Motor neuron (in vitro differentiated cells): Measurements from ENCODE around the gene ZSWIM1. TPM values are rescaled to one million over a fixed set of nuclear protein-coding genes. Genes with fewer than 3 reads are reported as not detected.

Experiments
- ATAC-seq, 8 experiments: fragments of 200-7000 bp; cut with Tn5 transposase; replicated peaks in 6 of 8; 2 replicates each; pipeline ENCODE4 v1.8.0; 2021; ENCODE audit warnings: mild to moderate bottlenecking in 8 of 8, moderate library complexity in 8 of 8
- H3K27ac ChIP-seq, 2 donors: fragments of 250-450 bp; sonication (Bioruptor Pico); 2 replicates each; pipeline ENCODE4 v1.9.0; 2021; ENCODE audit warnings: antibody characterized with exemption in 2 of 2, mild to moderate bottlenecking in 2 of 2, moderate library complexity in 1 of 2
- H3K4me1 ChIP-seq, 2 donors: fragments of 250-450 bp; sonication (Bioruptor Pico); replicated peaks in 1 of 2; 2 replicates each; pipeline ENCODE4 v1.6.1; 2021; ENCODE audit warnings: antibody characterized with exemption in 2 of 2, mild to moderate bottlenecking in 2 of 2, moderate library complexity in 1 of 2
- H3K4me3 ChIP-seq, 5 donors: fragments of 250-450 bp; sonication (Bioruptor Pico); 2 replicates each; pipeline ENCODE4 v1.9.0; 2021; ENCODE audit warnings: antibody characterized with exemption in 5 of 5, mild to moderate bottlenecking in 5 of 5, moderate library complexity in 4 of 5
- WGBS, 10 experiments: fragments of 450-650 bp; shearing (Covaris generic); methylation state at CpG; one replicate each; pipeline ENCODE4 v1.0.0; 2022; 5-methylcytosine and 5-hydroxymethylcytosine counted together
- in situ Hi-C, 9 experiments: fragments of 400-800 bp; cut with MboI; loops; one replicate each; pipeline ENCODE4 v1.15.0; 2021; ENCODE audit warnings: low sequenced_read_pairs in 9 of 9, low pct_unique_long_range_greater_than_20kb in 2 of 9; ENCODE audit not compliant: unreplicated experiment in 9 of 9
- total RNA-seq, 8 experiments: library from RNA; unstranded; fragments of 300-600 nt; gene quantifications; 2 replicates each; pipeline versions ENCODE4 v1.2.3 to v1.2.4, GENCODE V29; 2022

ZSWIM1 gene
- total RNA-seq, 8 experiments from 2014 or later, result 6.6 to 12.3 (median 8.9) TPM

DNA sequence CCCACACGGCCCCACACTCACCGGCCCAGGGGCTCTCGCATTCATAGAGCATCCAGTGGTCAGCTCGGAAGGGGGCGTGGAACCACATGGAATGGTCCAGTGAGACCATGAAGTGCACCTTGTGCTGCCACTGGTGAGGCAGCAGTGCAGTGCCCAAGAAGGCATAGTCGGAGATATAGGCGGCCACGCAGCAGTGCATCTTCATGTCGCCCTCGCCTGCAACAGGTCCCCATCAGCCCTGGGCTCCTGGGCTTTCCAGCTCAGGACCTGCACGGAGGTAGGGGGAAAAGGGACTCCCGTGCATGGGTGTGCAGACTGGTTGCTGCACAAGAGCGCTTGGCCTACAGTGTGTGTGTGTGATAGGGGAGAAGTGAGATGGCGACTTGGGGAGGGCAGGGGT is 37.5 kb upstream of the ZSWIM1 start:
- in situ Hi-C loops, result no loop called here
- Histone ChIP-seq H3K27ac (no peak overlapping the region), H3K4me1 (no peaks in the 10 kb centered on the region), H3K4me3 (no peak overlapping the region)
- whole genome bisulfite sequencing, 10 experiments, result 80 to 96% (median 92%) methylated on average over 2 to 13 of the region's 14 CpGs; no CpG with 5 or more reads in 5 of the 10 experiments
- ATAC-seq, result peak in 1 of 8 experiments; percentile 27

DNA sequence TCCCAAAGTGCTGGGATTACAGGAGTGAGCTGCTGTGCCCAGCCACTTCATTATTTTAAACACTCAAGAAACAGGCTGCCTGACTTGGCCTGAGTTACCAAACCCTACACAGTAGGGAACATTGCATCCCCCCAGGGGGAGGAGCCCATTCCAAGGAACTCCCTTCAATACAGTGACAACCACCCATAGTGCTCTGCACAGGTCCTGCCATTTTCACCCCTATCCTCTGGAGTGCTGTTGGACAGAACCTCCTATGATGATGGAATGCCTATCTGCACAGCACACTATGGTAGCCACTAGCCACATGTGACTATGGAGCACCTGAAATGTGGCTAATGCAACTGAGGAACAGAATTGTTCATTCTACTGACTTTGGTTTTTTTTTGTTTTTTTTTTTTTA is 35.6 kb upstream of the ZSWIM1 start:
- ATAC-seq, result peak in 2 of 8 experiments; percentile 26 to 48
- no peaks in the 10 kb centered on the region for H3K4me1 ChIP-seq
- in situ Hi-C loops, result no loop called here
- H3K27ac ChIP-seq, result no peak overlapping the region
- H3K4me3 ChIP-seq, result no peak overlapping the region

DNA sequence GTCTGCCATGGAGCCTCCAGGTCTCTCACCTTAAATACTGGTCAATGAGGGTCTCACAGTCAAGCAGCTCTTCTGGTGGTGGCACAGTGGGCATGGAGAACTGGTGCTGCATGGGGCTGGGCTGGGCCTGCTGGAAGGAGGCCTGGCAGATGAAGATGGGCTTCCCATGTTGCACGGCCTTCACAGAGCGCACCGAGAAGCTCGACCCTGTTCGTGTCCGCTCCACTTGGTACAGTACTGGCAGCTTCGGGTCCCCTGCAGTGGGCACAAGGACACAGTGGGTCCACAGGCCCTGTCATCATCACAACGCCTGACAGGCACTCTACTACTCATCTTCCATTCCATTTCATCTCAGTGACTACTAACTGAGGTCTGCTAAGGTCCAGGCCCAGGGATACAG is 32.6 kb upstream of the ZSWIM1 start:
- no peak overlapping the region for H3K4me3 ChIP-seq
- no peaks in the 10 kb centered on the region for H3K4me1 ChIP-seq
- in situ Hi-C loops, result no loop called here
- no peak overlapping the region for H3K27ac ChIP-seq
- no peak for ATAC-seq
- 67 to 100% (median 98%) methylated on average over 2 to 5 of the region's 8 CpGs; no CpG with 5 or more reads in 6 of the 10 experiments for WGBS, 10 experiments

- 70 to 100% (median 91%) methylated on average over 1 to 7 of the region's 8 CpGs; no CpG with 5 or more reads in 1 of the 10 experiments for WGBS, 10 experiments
- H3K4me3 ChIP-seq, result no peak overlapping the region
- ATAC-seq, result peak in 2 of 8 experiments; percentile 29 to 41
- in situ Hi-C loops, result no loop called here
- H3K27ac ChIP-seq, result no peak overlapping the region
- no peaks in the 10 kb centered on the region for H3K4me1 ChIP-seq
Measured at GRCh38 chr20:45848969-45849582, 32.0 kb upstream of the ZSWIM1 start.

- no peak overlapping the region for H3K27ac ChIP-seq
- no peak for ATAC-seq
Measured at GRCh38 chr20:45850238-45850637, 30.8 kb upstream of the ZSWIM1 start.

GRCh38 chr20:45850926-45851325 is 30.1 kb upstream of the ZSWIM1 start:
- ATAC-seq, result no peak
- WGBS, 10 experiments, result 80 to 100% (median 100%) methylated on average over 1 of the region's 1 CpG; no CpG with 5 or more reads in 7 of the 10 experiments

More at GRCh38 chr20:45850238-45850637, 30.8 kb upstream of the ZSWIM1 start:
- 75 to 100% (median 100%) methylated on average over 1 to 2 of the region's 2 CpGs; no CpG with 5 or more reads in 4 of the 10 experiments for WGBS, 10 experiments
- H3K4me1 ChIP-seq, result no peaks in the 10 kb centered on the region
- H3K4me3 ChIP-seq, result no peak overlapping the region
- in situ Hi-C loops, result no loop called here

DNA sequence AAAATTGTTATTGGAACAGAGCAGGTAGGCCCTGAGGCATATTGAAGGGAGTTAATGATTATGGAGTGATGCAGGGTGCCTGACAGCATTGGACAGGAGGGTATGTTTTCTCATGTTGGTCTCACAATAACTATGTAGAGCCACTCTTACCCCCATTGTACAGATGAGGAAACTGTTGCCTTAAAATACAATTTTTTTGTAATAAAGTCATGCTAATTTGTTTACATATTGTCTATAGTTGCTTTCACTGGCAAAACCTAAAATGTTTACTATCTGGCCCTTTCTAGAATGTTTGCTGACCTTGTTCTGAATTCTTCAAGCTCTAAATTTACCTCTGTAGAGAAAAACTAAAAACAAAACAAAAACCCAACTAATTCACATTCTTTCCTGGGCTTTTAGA is 29.5 kb upstream of the ZSWIM1 start:
- no peak for ATAC-seq
- Histone ChIP-seq H3K4me1 (peaks cover 7 to 9% of the 10 kb centered on the region in 2 donors), H3K4me3 (no peak overlapping the region), H3K27ac (no peak overlapping the region)
- in situ Hi-C loops, result no loop called here

More at GRCh38 chr20:45850926-45851325, 30.1 kb upstream of the ZSWIM1 start:
- in situ Hi-C loops, result no loop called here
- H3K4me3 ChIP-seq, result no peak overlapping the region
- peaks cover 3 to 4% of the 10 kb centered on the region in 2 donors for H3K4me1 ChIP-seq
- H3K27ac ChIP-seq, result no peak overlapping the region

DNA sequence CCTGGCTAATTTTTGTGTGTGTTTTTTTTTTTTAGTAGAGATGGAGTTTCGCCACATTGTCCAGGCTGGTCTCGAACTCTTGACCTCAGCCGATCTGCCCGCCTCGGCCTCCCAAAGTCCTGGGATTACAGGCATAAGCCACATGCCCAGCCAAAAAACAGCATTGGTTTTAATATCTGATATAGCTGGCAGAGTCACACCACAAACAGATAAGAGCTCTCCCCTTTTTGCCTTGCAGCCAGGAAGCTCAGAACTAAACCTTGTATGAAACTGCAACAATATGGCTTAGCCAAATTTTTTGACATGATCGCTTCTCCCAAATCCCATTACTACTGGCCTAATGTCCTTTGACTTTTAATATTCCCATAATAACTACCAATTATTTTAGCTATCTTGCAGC is 28.7 kb upstream of the ZSWIM1 start:
- WGBS, 10 experiments, result 86 to 100% (median 98%) methylated on average over 1 to 6 of the region's 6 CpGs; no CpG with 5 or more reads in 4 of the 10 experiments
- no peak for ATAC-seq
- Histone ChIP-seq H3K4me3 (no peak overlapping the region), H3K4me1 (peaks cover 7 to 10% of the 10 kb centered on the region in 2 donors), H3K27ac (no peak overlapping the region)
- in situ Hi-C loops, result no loop called here

DNA sequence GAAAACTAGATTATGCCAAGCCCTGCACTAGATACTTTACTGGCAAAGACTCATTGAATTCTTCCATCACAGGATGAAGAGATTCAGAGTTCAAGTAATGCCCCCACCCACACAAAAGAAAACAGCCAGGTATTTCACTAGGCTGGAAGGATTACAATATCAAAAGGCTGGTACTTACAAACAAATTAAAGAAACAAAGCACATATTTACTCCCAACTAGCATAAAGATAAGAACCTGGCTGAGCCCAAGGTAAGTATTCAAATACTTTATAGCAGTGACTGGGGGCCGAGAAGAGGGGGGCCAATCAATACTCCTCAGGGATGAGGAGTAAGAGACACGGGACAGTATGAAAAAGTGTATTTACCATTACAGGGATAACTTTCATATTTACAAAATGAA is 27.5 kb upstream of the ZSWIM1 start:
- Histone ChIP-seq H3K4me3 (no peak overlapping the region), H3K4me1 (peaks cover 13 to 15% of the 10 kb centered on the region in 2 donors), H3K27ac (no peak overlapping the region)
- in situ Hi-C loops, result no loop called here
- WGBS, 10 experiments, result 20 to 89% (median 50%) methylated on average over 1 to 2 of the region's 2 CpGs; no CpG with 5 or more reads in 2 of the 10 experiments
- no peak for ATAC-seq

DNA sequence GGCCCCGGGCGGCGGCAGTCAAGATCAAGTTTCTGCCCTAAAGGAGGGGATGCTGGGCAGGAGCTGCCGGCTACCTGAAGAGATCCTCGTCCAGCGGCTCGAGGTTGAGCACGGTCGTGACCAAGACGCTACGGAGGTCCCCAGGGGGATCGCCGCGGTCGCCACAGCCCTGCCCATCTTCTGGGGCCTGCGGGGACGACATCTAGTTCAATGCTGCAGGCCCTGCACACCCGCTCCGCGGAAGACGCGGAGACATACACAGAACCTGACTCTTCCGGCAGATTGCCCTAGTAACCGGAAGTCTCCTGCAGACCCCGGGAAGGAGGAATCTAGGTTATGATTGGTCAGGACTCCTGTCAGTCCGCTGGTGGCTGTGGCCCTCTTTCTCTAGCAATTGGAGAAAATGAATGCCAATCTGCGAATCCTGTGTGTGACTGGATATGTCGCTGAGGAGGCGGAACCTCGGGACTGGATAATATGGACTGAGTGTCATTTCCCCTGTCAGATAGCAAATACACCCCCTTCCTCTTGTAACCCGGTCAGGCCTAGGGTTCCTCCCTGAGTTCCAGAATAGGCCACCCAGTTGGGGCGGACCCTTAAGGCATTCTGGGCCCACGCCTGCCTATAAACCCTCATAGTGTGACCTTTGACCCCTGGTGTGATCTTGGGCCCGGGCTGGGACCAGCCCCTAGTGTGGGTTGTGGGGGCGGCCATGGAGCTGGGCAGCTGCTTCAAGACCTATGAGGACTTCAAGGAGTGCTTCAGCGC is 23.7 kb upstream of the ZSWIM1 start, which contains the start of the genes ACOT8 and ZSWIM3:
ACOT8 (minus strand) TSS at position 279 of the 768 bp plus-strand sequence; CDS start at position 202, 77 bp downstream.
ZSWIM3 (plus strand) TSS at position 501 of the 768 bp plus-strand sequence; CDS start at position 713, 212 bp downstream.
- peak; percentile 96 to 99 (median 98) for ATAC-seq
- in situ Hi-C loops, result no loop called here

GRCh38 chr20:45857882-45858216 is 23.2 kb upstream of the ZSWIM1 start:
- in situ Hi-C loops, result no loop called here
- ATAC-seq, result peak in 3 of 8 experiments; percentile 8 to 13 (median 9)
- Histone ChIP-seq H3K27ac (peak overlapping the region; percentile 82 to 86), H3K4me3 (peak overlapping the region; percentile 75 to 86 (median 82)), H3K4me1 (peaks cover 16 to 26% of the 10 kb centered on the region in 2 donors)
- WGBS, 10 experiments, result 20 to 43% methylated on average over 1 of the region's 13 CpGs; no CpG with 5 or more reads in 8 of the 10 experiments

More for the DNA sequence above, 23.7 kb upstream of the ZSWIM1 start, which contains the start of the genes ACOT8 and ZSWIM3:
- 0 to 4% (median 0%) methylated on average over 2 to 10 of the region's 36 CpGs; no CpG with 5 or more reads in 3 of the 10 experiments for WGBS, 10 experiments
- peak within 1 kb of the TSS; percentile 75 to 86 (median 82) for H3K4me3 ChIP-seq
- H3K4me1 ChIP-seq, result peaks cover 16 to 26% of the 10 kb centered on the region in 2 donors
- H3K27ac ChIP-seq, result peak within 1 kb of the TSS; percentile 82 to 88

DNA sequence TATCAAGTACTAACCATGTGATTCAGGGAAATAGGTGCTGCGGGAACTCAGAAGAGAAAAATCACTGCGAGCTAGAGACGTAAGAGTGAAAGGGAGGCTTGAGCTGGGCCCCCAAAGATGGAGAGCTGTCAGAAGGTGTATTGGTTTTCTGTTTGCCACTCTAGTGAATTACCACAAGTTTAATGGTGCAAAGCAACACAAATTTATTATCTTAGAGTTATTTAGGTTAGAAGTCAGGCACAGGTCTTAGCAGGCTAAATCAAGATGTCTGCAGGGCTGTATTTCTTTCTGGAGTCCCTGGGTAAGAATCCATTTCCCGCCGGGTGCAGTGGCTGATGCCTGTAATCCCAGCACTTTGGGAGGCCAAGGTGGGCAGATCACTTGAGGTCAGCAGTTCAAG is 21.1 kb upstream of the ZSWIM1 start:
- no peak overlapping the region for H3K27ac ChIP-seq
- H3K4me1 ChIP-seq, result peaks cover 16 to 26% of the 10 kb centered on the region in 2 donors
- 89 to 100% (median 96%) methylated on average over 2 to 5 of the region's 5 CpGs; no CpG with 5 or more reads in 3 of the 10 experiments for WGBS, 10 experiments
- in situ Hi-C loops, result no loop called here
- ATAC-seq, result no peak
- no peak overlapping the region for H3K4me3 ChIP-seq

- ATAC-seq, result no peak
- H3K4me3 ChIP-seq, result no peak overlapping the region
- in situ Hi-C loops, result no loop called here
- WGBS, 10 experiments, result 13 to 96% (median 65%) methylated on average over 1 to 6 of the region's 7 CpGs; no CpG with 5 or more reads in 2 of the 10 experiments
- peaks cover 15 to 26% of the 10 kb centered on the region in 2 donors for H3K4me1 ChIP-seq
- H3K27ac ChIP-seq, result no peak overlapping the region
Measured at GRCh38 chr20:45860560-45861220, 20.3 kb upstream of the ZSWIM1 start.
